GM21737 (cell line): ENCODE data around the gene HINT2.

Source experiments
- ATAC-seq: cut with Tn5 transposase; IDR thresholded peaks from one replicate; pipeline ENCODE4 v1.9.1; 2021; ENCODE audit warnings: mild to moderate bottlenecking, moderate library complexity; ENCODE audit not compliant: unreplicated experiment

The HINT2 gene

DNA sequence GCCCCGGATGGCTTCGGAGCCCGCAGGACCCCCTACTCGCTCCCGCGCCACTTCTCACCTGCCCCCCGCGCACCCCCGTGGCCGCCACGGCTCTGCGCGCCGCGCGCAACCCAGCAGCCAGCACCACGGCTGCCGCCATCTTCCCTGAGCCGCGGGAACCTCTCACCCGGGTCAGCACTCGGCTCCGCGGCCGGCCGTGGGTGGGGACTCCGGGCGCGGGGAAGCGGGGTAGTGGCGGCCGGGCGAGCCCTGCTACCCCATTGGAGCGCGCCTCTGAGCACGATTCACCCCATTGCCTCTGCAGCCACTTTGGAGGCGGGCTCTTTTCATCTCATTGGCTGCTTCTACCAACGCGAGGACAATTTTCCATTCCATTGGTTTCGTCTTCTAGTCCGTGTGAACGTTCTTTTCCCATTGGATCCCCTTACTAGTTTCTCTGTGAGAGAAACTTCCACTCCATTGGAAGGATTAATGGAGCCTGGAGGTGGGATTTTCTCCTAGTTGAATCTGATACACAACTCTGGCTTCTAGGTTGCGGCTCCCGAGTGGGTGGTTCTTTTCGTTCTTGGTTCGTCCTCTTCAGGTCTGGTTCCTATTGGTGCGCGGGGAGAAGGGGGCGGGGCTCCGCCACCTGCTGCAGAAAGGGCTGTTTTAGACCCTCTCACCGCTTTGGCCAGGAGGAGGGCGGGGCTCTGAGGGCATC, at the start of gene HINT2:
Gene HINT2, minus strand, starts transcription at position 202 of the 703 bp plus-strand sequence. Its CDS starts 63 bp downstream, at position 139.
- peak; percentile 73 for ATAC-seq

DNA sequence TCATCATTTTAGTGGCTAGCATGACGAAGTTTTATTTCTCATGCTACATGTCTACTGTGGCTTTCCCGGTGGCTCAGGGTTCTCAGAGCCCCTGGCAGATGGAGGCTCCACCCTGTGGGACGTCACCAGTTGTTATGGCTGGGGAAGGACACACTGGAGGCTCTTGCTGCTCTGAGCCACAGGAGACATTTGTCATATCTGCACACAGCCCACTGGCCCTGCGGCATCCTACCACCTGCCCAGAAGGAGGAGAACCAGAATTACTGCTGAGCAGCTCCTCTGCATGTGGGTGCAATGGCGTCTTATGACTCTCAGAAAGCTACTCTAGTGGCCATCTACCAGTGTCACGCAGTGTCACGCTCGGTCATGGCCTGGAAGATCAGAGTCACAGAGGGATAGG, 48.7 kb upstream of the HINT2 start:
- ATAC-seq = no peak

DNA sequence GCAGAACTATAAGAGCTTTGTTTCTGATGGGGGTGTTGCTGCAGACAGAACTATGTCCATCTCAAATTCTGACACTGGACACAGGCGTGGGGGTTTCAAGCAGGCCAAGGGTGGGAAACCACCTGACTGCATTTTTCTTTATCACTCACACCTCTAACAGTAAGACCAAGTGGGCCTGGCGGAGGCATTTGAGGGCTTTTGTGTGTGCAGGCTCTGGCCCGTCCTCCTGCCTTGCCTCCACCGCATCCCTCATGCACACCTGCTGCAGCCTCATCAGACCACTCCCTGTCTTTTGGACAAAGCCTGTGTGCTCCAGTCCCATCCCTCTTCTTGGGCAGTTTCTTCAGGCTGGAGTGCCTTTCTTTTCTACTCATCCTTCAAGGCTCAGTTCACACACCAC, 47.5 kb upstream of the HINT2 start:
- no peak for ATAC-seq

DNA sequence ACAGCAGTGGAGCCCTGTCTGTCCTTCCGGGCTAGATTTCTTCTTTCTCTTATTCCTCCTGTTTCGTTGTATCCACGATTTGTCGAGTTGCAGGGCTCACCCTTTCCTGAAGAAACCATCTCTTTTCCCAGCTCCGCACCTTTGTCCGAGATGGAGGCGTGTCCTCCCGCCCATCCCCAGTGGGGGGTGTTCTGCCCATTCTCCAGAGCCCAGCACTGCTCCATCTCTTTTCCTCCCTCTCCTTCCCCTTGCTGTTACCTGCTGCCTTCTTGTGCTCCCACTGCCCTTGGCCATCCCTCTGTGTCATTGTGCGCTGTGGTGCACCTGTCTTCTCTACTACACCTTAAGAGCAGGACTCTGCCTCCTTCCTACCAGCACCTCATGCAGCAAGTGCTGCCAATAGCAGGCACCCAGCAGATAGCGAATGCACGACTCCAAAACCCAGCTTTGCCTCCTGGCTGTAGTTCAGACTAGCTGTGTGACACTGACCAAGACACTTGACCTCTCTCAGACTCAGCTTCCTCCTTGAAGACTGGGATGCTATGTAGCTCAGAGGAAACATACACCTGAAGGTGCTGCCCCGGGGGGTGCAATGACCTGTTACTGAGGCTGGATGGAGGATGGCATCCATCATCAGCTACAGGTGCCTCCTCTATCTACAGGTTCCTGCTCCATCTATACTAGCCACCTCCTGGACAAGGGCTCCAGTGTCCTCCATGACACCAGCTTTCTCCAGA, 46.5 kb upstream of the HINT2 start:
- ATAC-seq = no peak

DNA sequence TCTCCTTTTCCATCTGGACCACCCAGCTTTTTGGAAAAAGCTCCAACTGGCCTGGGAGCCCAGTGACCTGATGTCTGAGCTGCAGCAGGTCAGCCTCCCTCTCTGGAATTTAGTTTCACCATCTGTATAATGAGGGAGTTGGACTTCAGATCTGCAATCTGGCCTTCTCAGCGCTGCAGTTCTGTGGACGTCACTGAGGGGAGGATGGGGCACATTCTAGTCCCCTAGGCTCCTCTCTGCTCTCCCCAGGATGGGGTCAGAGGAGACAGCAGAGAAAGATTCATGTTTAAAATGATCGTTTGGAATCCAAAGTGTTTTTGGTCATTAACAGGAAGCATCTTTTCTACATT, 45.1 kb upstream of the HINT2 start:
- ATAC-seq = no peak

DNA sequence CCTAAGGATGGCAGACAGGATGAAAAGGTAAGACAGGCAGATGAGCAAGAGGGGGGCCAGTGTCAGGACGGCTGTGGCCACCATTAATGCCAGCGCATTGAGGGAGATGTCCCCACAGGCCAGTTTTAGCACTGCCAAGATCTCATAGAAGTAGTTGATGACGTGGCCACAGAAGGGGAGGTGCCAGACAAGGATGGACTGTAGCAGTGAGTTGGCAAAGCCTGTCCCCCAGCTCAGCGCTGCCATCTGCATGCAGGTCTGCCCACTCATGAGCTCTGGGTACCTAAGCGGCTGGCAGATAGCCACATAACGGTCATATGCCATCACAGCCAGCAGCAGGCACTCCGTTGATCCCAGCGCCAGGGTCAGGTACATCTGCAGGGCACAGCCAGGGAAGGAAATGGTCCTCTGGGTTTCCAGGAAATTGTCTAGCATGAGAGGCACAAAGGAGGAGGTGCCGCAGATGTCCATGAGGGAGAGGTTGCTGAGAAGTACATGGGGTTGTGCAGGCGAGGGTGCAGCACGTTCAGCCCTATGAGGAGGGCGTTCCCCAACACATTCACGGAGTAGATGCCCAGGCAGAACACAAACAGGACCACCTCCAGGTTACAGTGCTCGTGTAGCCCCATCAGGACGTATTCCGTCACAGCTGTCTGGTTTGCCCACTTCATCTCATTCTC, 44.6 kb upstream of the HINT2 start:
- no peak for ATAC-seq

DNA sequence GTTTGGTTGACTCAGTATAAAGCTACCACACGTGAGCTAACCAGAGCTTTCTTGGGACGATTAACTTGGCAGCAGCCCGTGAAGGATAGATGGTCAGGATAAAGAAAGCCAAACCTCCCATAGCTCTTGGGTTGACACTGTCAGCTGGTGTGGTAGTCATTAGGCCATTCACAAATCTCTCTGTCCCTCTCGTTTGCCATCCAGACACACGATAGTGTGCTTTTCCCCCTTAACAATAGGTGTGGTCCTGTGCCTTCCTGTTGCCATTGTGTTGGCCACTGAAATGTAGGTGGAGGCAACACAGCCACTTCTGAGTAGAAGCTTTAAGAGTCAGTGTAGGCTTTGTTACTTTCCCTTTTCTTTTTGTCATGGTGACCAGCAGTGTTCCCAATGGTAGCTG, 43.6 kb upstream of the HINT2 start:
- no peak for ATAC-seq

DNA sequence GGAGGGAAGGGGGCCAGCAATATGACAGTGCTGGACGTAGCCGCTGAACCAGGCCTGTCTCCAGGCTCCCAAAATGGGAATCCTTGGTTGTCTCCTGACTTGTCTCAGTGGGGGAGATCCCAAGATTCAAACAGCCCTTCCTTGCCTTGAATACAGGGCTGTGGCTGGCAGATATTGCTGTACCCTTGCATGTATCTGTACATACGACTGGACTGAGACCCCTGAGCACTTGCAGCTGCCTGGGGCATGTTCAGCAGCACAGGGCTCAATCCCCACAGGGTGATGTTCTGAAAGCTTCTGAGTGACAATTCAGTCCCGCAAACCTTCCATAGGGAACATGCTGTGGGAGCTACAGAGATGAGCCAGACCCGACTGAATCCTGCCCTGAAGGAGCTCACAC, 42.0 kb upstream of the HINT2 start:
- ATAC-seq = no peak

DNA sequence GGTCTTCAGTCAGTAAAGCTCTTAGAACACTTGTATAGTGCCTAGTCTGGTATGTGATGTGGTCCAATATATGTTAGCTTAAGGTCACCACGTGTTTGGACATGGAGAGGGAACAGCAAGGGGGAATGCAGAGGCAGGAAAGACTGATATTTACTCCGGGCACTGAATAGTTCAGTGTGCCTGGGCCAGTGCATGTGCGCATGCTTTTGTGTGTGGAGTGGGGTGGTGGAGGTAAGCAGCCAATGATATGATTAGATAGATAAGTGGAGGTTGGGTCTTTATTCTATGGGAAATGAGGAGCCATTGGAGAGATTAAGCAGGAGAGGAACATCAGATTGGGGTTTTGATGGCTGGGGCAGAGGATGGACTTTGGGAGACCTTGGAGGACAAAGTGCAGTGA, 41.4 kb upstream of the HINT2 start:
- ATAC-seq = no peak

DNA sequence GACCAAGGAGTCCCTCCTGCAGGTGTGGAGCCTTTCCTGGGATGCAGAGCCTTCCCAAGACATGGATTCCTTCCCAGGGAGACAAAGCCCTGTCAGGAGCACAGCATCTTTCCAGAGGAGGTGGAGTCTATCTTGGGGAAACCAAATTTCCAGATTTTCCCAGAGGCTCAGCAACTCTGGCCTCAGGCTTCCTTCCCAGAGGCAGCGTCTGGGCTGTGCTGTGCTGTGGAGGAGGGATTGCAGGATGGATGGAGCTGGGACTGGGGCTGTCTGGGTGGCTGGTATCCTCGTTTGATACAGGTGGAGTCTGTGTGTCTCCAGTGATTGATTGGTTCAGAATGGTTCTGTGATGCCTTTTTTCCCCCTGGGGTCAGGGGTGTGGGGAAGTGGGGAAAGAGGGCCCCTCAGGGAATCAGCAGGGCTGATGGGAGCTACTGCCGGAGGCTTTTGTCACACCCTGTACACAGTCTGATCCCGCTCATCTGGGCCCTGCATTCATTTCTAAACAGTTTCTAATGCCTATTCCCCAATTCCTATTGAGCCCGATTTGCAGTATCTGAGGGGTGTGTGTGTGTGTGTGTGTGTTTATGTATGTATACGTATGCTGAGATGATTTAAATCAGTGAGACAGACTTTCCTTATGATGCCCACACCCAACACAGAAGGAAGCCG, 39.4 kb upstream of the HINT2 start:
- no peak for ATAC-seq

DNA sequence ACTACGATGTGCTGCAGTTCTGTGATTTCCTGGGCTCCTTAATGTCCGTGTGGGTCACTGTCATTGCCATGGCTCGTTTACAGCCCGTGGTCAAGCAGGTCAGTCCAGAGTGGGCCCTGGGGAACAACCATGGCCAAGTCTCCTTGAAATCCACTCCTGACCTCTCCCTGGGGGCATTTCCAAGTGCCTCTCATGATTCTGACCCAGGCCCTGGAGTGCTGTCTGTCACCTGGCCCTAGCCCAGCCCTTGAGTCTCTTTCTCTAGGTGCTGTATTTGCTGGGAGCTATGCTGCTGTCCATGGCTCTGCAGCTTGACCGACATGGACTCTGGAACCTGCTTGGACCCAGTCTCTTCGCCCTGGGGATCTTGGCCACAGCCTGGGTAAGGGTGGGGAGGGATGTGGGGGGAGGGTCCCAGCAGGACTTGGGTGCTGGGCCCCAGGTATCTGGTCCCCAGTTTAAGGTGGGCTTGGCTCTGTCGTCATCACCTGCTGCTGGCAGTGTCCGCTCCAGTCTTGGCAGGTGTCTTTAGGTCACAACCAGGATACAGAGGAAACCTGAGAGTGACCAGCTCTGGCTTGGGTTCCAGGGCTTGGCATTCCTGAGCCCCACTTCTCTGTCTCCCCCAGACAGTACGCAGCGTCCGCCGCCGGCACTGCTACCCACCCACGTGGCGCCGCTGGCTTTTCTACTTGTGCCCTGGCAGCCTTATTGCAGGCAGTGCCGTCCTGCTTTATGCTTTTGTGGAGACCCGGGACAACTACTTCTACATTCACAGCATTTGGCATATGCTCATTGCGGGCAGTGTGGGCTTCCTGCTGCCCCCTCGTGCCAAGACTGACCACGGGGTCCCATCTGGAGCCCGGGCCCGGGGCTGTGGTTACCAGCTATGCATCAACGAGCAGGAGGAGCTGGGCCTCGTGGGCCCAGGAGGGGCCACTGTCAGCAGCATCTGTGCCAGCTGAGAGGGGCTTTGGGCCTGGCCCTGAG, 38.3 kb upstream of the HINT2 start:
- ATAC-seq = no peak

DNA sequence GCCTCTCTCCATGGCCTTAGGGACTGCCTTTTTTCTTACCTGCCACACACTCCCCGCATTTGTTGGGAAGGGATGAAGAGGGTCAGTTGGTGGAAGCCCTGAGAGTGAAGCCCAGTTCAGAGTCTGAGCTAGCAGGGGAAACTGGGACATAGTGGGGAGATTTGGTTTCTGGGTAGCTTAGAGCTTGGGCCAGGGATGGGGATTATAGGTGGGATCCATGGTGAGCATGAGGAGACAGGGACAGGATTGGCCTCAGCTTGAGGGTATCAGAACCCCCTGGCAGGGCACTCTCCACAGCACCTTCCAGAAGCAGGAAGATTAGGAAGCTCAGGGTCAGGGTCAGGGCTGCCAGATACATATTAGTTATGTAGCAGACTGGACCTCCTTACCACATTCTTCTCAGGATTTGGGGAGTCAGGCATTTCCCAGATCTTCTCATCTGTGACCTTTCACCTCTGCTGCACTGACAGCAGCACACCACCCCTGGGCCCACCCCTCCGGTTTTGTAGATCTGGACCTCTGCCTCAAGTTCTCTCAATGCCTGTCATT, 37.5 kb upstream of the HINT2 start:
- ATAC-seq = no peak

DNA sequence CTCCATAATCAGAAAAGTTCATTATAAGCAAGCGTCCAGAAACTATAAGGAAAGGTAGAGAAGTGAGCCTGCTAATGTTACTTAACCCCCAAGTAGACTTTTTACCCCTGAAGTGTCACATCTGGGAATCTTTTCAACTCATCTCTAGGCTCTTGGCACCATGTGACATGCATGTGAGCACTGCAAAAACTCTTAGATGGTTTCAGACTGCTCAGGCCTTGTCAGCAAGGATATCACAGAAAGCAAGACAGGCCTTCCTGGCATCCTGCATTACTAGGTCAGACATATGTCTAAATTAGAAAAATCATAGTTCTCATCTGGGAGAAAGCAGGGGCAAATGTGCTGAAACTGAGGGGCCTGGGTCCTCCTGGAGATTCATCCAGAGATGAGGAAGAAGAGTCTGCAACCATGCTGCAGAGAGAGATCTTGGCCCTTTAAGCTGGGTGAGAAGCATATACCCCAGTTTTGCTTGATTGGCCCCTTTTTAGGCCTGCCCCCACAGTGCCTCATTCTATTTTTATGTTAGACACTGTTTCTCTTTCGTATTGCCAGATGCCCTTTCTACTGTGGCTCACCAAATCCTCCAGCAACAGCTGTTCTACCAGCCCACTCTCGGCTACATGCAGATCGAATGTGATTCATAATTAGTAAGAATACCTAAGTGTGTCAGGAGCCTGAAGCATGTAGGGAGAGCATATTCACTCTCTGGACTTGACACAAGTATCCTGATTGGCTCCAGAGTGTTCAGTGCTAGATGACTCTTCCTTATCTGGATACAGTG, 33.1 kb upstream of the HINT2 start:
- peak; percentile 88 for ATAC-seq

DNA sequence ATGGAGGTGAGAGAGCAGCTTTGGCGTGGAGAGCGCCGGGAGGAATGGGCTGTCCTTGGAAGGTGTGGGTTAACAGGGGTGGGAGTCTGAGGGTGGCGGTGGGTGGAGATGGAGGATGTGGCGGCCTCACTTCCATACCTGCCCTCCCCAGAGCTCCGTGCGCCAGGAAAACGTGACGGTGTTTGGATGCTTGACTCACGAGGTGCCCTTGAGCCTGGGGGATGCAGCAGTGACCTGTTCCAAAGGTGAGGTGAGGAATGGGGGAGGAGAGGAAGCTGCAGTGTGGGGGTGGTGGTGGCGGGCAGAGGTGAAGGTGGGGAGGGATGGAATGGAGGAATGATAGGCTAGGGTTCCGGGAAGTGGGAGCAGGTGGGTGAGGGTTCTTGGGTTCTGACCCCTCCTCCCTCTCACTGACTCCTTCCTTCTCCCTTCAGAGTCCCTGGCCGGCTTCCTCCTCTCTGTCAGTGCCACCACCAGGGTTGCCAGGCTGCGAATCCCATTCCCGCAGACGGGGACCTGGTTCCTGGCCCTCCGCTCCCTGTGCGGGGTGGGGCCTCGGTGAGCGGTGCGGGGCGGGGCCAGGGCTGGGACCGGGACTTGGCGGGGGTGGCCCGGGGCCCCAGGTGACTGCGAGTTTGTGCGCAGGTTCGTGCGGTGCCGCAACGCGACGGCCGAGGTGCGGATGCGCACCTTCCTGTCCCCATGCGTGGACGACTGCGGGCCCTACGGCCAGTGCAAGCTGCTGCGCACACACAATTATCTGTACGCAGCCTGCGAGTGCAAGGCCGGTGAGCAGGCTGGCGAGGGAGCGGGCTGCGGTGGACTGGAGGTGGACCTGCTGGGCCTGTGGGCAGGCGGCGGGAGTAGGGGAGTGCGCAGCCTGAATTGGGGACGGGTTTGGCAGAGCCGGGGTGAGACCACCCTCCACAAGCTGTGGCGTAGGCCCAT, 31.3 kb upstream of the HINT2 start:
- ATAC-seq = no peak

DNA sequence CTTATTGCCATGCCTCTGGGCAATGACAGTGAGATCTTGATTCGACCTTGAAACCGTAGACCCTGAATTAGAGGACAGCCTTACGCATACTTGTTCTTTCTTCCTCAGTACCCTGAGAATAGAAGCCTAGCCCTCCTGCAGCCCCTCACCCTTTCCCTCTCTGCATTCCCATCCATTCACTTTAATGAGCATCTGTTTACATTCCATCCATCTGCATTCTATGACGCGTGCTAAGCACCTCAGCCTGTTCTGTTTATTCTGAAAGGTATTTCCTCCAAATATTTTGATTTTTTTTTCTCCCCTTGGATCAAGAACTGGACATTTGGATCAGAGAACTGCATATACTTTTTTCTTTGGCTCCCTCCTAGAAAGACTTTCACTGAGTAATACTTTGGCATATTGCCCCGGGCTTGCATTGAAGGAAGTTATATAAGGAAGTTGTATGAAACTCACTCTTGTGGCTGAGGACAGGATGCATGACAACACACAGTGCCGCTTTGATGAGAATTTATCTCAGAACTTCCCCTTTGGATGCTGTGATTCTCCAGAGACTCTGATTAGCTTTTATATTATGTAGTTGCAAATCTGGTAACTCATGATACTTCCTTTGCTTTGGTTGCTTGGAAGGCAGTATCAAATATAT, 29.9 kb upstream of the HINT2 start:
- ATAC-seq = no peak

DNA sequence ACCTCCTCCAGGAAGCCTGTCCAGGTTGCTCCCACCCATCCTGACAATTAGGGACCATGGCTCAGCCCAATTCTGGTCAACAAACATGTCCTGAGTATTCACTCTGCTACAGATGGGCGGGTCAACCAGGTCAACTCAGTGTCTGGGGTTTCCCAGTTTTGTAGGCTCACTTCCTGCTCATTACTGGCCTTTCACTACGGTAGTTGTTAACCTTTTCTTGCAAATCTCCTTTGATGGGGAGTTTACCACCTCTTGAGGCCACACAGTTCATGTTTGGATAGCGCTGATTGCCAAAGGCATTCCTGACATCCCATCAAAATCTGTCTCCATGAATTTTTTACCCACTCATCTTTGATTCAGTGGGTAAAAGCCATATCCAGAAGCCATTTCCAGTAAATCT, 28.0 kb upstream of the HINT2 start:
- ATAC-seq = peak; percentile 66

DNA sequence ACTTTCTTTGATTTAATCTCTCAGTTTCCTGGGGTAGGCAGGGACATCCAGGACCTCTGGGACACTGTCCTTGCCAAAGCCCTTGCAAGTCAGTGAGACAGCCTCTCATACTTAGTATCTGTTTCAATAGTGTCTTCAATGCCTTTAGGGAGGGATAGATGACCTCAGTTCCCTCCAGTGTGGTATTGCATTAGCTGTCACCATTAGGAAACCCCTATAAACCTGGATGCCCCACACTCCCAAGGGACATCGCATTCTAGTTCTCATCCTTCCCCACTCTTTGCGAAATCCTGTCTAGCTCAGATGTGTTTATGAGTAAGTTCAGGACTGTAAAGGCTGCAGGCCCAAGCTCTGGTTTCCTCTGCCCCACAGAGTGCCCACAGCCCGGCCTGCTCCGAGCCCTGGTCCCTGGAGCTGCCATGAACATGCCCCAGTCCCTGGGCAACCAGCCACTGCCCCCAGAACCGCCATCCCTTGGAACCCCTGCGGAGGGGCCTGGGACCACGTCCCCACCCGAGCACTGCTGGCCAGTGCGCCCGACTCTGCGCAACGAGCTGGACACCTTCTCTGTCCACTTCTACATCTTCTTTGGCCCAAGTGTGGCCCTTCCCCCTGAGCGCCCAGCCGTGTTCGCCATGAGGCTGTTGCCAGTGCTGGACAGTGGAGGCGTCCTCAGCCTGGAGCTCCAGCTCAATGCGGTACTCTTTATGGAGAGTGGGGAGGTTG, 27.3 kb upstream of the HINT2 start:
- no peak for ATAC-seq
